ENCODE results near the gene OCA2. TPM values are rescaled to one million over a fixed set of nuclear protein-coding genes. Genes with fewer than 3 reads are reported as not detected.

OCA2 gene
- total RNA-seq, 1 donor from 2014 or later = 1.2 TPM

- TF ChIP-seq, protein P1, sequence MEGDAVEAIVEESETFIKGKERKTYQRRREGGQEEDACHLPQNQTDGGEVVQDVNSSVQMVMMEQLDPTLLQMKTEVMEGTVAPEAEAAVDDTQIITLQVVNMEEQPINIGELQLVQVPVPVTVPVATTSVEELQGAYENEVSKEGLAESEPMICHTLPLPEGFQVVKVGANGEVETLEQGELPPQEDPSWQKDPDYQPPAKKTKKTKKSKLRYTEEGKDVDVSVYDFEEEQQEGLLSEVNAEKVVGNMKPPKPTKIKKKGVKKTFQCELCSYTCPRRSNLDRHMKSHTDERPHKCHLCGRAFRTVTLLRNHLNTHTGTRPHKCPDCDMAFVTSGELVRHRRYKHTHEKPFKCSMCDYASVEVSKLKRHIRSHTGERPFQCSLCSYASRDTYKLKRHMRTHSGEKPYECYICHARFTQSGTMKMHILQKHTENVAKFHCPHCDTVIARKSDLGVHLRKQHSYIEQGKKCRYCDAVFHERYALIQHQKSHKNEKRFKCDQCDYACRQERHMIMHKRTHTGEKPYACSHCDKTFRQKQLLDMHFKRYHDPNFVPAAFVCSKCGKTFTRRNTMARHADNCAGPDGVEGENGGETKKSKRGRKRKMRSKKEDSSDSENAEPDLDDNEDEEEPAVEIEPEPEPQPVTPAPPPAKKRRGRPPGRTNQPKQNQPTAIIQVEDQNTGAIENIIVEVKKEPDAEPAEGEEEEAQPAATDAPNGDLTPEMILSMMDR (IDR thresholded peaks at IDR 0.05) = no peak
- H3K4me3 Mint-ChIP-seq (ENCODE audit: unreplicated experiment) = no peak overlapping the region
- DNase-seq (ENCODE audit: extremely low spot score, unreplicated experiment) = no peak
- no peak overlapping the region for H3K27ac Mint-ChIP-seq (ENCODE audit: unreplicated experiment)
- no peaks in the 10 kb centered on the region for H3K4me1 Mint-ChIP-seq (ENCODE audit: unreplicated experiment)
- H3K9me3 Mint-ChIP-seq (ENCODE audit: unreplicated experiment) = peaks cover 20% of the 10 kb centered on the region
- no peaks in the 10 kb centered on the region for H3K36me3 Mint-ChIP-seq (ENCODE audit: unreplicated experiment)
- H3K27me3 Mint-ChIP-seq (ENCODE audit: unreplicated experiment) = peaks cover 2% of the 10 kb centered on the region
These were observed 163.8 kb downstream of the OCA2 start for GRCh38 chr15:27935328-27935727.

- no peak for DNase-seq (ENCODE audit: extremely low spot score, unreplicated experiment)
- Mint-ChIP-seq H3K4me3 (ENCODE audit: unreplicated experiment) (no peak overlapping the region), H3K9me3 (ENCODE audit: unreplicated experiment) (peaks cover 20% of the 10 kb centered on the region), H3K36me3 (ENCODE audit: unreplicated experiment) (no peaks in the 10 kb centered on the region), H3K27me3 (ENCODE audit: unreplicated experiment) (peaks cover 2% of the 10 kb centered on the region), H3K4me1 (ENCODE audit: unreplicated experiment) (no peaks in the 10 kb centered on the region), H3K27ac (ENCODE audit: unreplicated experiment) (no peak overlapping the region)
- TF ChIP-seq, protein P1 (IDR thresholded peaks at IDR 0.05) = no peak
These were observed 164.3 kb downstream of the OCA2 start for GRCh38 chr15:27934782-27935181.

DNA sequence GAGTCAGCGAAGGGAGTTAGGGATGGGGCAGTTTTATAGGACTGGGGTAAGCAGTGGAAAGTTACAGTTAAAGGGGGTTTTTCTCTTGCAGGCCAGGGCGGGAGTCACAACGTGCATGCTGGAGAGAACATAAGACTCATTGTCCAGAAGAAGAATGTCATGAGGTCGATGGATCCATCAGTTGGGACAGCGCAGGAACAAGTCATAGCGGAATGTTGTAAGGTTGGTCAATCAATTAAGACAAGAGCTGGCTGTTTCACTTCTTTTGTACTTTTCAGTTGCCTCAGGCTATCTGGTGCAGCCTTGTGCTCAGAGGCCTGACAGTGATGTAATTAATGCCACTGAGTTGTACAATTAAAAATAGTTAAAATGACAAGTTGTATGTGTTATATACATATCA lies 165.6 kb downstream of the OCA2 start:
- Mint-ChIP-seq H3K4me3 (ENCODE audit: unreplicated experiment) (no peak overlapping the region), H3K4me1 (ENCODE audit: unreplicated experiment) (no peaks in the 10 kb centered on the region), H3K27ac (ENCODE audit: unreplicated experiment) (no peak overlapping the region), H3K27me3 (ENCODE audit: unreplicated experiment) (peaks cover 2% of the 10 kb centered on the region), H3K36me3 (ENCODE audit: unreplicated experiment) (no peaks in the 10 kb centered on the region), H3K9me3 (ENCODE audit: unreplicated experiment) (peaks cover 20% of the 10 kb centered on the region)
- TF ChIP-seq, protein P1 (IDR thresholded peaks at IDR 0.05) = no peak
- no peak for DNase-seq (ENCODE audit: extremely low spot score, unreplicated experiment)

- TF ChIP-seq, protein P1 (IDR thresholded peaks at IDR 0.05) = no peak
- no peaks in the 10 kb centered on the region for H3K36me3 Mint-ChIP-seq (ENCODE audit: unreplicated experiment)
- no peak overlapping the region for H3K27ac Mint-ChIP-seq (ENCODE audit: unreplicated experiment)
- no peaks in the 10 kb centered on the region for H3K4me1 Mint-ChIP-seq (ENCODE audit: unreplicated experiment)
- H3K4me3 Mint-ChIP-seq (ENCODE audit: unreplicated experiment) = no peak overlapping the region
- H3K9me3 Mint-ChIP-seq (ENCODE audit: unreplicated experiment) = peaks cover 20% of the 10 kb centered on the region
- peaks cover 2% of the 10 kb centered on the region for H3K27me3 Mint-ChIP-seq (ENCODE audit: unreplicated experiment)
- no peak for DNase-seq (ENCODE audit: extremely low spot score, unreplicated experiment)
These were observed 166.5 kb downstream of the OCA2 start for GRCh38 chr15:27932600-27932999.

DNA sequence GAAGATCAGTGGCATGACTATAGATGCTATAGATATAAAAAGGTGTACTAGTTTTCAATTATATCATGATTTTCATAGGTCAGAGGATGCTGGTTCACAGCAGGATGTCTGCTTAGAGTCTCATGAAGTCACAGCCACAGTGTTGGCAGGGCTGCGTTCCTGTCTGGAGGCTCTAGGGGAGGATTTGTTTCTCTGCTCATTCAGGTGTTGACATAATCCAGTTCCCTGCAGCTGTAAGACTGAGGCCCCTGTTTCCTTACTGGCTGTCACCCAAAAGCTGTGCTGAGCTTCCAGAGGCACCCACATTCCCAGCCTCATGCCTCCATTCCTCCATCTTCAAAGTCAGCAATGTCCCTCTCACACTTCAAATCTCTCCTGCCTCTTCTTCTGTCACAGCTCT lies 170.7 kb downstream of the OCA2 start:
- TF ChIP-seq, protein P1 (IDR thresholded peaks at IDR 0.05) = no peak
- Mint-ChIP-seq H3K27ac (ENCODE audit: unreplicated experiment) (no peak overlapping the region), H3K9me3 (ENCODE audit: unreplicated experiment) (peaks cover 17% of the 10 kb centered on the region), H3K27me3 (ENCODE audit: unreplicated experiment) (no peaks in the 10 kb centered on the region), H3K4me3 (ENCODE audit: unreplicated experiment) (no peak overlapping the region), H3K4me1 (ENCODE audit: unreplicated experiment) (no peaks in the 10 kb centered on the region), H3K36me3 (ENCODE audit: unreplicated experiment) (no peaks in the 10 kb centered on the region)
- no peak for DNase-seq (ENCODE audit: extremely low spot score, unreplicated experiment)
